Endothelial cell of umbilical vein (primary cell): ENCODE data around the gene MYH7. TPM values are rescaled to one million over a fixed set of nuclear protein-coding genes. Genes with fewer than 3 reads are reported as not detected.
"Not testable (repeated sequence)": the region's sequence is repeated elsewhere in the genome, so short reads cannot be mapped to it uniquely, and the experiment has no call there.

Experiments used
- BruUV-seq: library from RNA; stranded (reverse); fragments of 400-500 nt; replicated peaks from 2 replicates; lab custom pipeline; 2021; lab: Mats Ljungman, UMichigan
- CTCF ChIA-PET: fragments of 300-600, 350-600 bp; sonication (Branson Sonifier 250); formaldehyde crosslinking; loops from one replicate; lab custom pipeline; 2021; ENCODE audit warnings: antibody characterized with exemption, inconsistent platforms; lab: Charles Lee
- POLR2A ChIA-PET: fragments of 300-600, 350-600 bp; sonication (Branson Sonifier 250); formaldehyde crosslinking; loops from one replicate; lab custom pipeline; 2021; ENCODE audit warnings: antibody characterized with exemption, inconsistent platforms; lab: Charles Lee
- DNase-seq: peaks from one replicate; pipeline ENCODE4 v3.0.0-alpha.2; 2011; ENCODE audit warnings: low read depth, low spot score
- FAIRE-seq: peaks from 2 replicates; lab custom pipeline; 2011; peaks lifted over from hg19 to GRCh38; lab: Jason Lieb, UNC
- H2AFZ ChIP-seq: 2 replicates; pipeline ENCODE4 v1.6.0; 2012; ENCODE audit warnings: low read depth, low read length, control low read depth, inconsistent platforms
- H3K27ac ChIP-seq: 2 replicates; pipeline ENCODE4 v1.5.1; 2011; ENCODE audit warnings: low read depth, mild to moderate bottlenecking, control low read depth, low read length, moderate library complexity; ENCODE audit not compliant: insufficient read depth
- H3K27me3 ChIP-seq, 2 experiments: 2 replicates each; pipeline versions ENCODE4 v1.6.0 to v1.6.1; 2011; ENCODE audit warnings: low read length in 2 of 2, mixed read lengths in 1 of 2; ENCODE audit not compliant: control insufficient read depth in 2 of 2, insufficient read depth in 2 of 2
- H3K36me3 ChIP-seq, 2 experiments: 2 replicates in 1 of 2; 3 replicates in 1 of 2; pipeline ENCODE4 v1.5.1; 2011; ENCODE audit warnings: low read length in 2 of 2, mild to moderate bottlenecking in 1 of 2, moderate library complexity in 1 of 2; ENCODE audit not compliant: control insufficient read depth in 2 of 2, insufficient read depth in 2 of 2; ENCODE audit errors: extremely low read depth in 1 of 2
- H3K4me1 ChIP-seq: 3 replicates; pipeline ENCODE4 v1.5.1; 2011; ENCODE audit warnings: mild to moderate bottlenecking, low read length; ENCODE audit not compliant: control insufficient read depth, insufficient read depth; ENCODE audit errors: extremely low read depth
- H3K4me2 ChIP-seq: 2 replicates; pipeline ENCODE4 v1.6.1; 2011; ENCODE audit warnings: low read length, control low read depth, mixed read lengths; ENCODE audit not compliant: insufficient read depth
- H3K4me3 ChIP-seq, 3 experiments: fragments of 200-600 bp in 1 of 3; sonication (generic), shearing (Covaris generic) in 1 of 3; replicated peaks in 1 of 3; 2 replicates each; pipeline ENCODE4 v1.5.1; 2011 to 2016; ENCODE audit warnings: control low read depth in 3 of 3, low read length in 3 of 3, mild to moderate bottlenecking in 2 of 3, inconsistent platforms in 1 of 3, low read depth in 1 of 3, moderate library complexity in 1 of 3; ENCODE audit not compliant: insufficient read depth in 1 of 3
- H3K79me2 ChIP-seq: 2 replicates; pipeline ENCODE4 v1.6.0; 2012; ENCODE audit warnings: low read length, inconsistent platforms; ENCODE audit not compliant: control insufficient read depth, insufficient read depth
- H3K9ac ChIP-seq: replicated peaks from 2 replicates; pipeline ENCODE3; 2011; ENCODE audit warnings: low read length, control low read depth; ENCODE audit not compliant: insufficient read depth; ENCODE audit errors: extremely low read depth
- H3K9me1 ChIP-seq: replicated peaks from 3 replicates; pipeline ENCODE4 v1.6.0; 2011; ENCODE audit warnings: mild to moderate bottlenecking, low read length; ENCODE audit not compliant: control insufficient read depth, insufficient read depth; ENCODE audit errors: extremely low read depth
- H3K9me3 ChIP-seq: replicated peaks from 2 replicates; pipeline ENCODE4 v1.5.1; 2012; ENCODE audit warnings: low read length, inconsistent platforms; ENCODE audit not compliant: control insufficient read depth, insufficient read depth
- H4K20me1 ChIP-seq: replicated peaks from 2 replicates; pipeline ENCODE3; 2011; ENCODE audit warnings: mild to moderate bottlenecking, low read length; ENCODE audit not compliant: control insufficient read depth, insufficient read depth; ENCODE audit errors: extremely low read depth
- GATA2 ChIP-seq: IDR thresholded peaks from 2 replicates; pipeline ENCODE4 v1.7.0; 2011; ENCODE audit warnings: low read depth, mild to moderate bottlenecking, moderate library complexity, mixed read lengths, low read length; ENCODE audit not compliant: insufficient read length, insufficient read depth
- JUN ChIP-seq: IDR thresholded peaks from 2 replicates; pipeline ENCODE4 v1.6.1; 2011; ENCODE audit warnings: borderline replicate concordance, low read depth; ENCODE audit not compliant: insufficient read length, insufficient read depth
- dilution Hi-C: fragments of 300-500 bp; cut with MboI; formaldehyde crosslinking; loops from one replicate; pipeline ENCODE4 v1.15.0; 2019; ENCODE audit warnings: low sequenced_read_pairs; ENCODE audit not compliant: extremely low pct_ligation_motif_present
- intact Hi-C: fragments of 100-400 bp; cut with micrococcal nuclease; formaldehyde crosslinking; loops from one replicate; pipeline ENCODE4 v1.10.0; 2022
- polyA plus RNA-seq, 4 experiments: library from polyadenylated mRNA; depleted of rRNA in 3 of 4; stranded (reverse) in 3 of 4; unstranded in 1 of 4; fragments of >200 nt; gene quantifications; 2 replicates each; pipeline versions ENCODE4 v1.2.1 to v1.2.3, GENCODE V29; 2011 to 2012; ENCODE audit warnings: missing spikeins in 1 of 4
- total RNA-seq: library from RNA; stranded (reverse); gene quantifications from 2 replicates; pipeline ENCODE4 v1.2.3, GENCODE V29; 2021
- TF ChIP-seq, protein P1 (sequence below), 2 donors: IDR thresholded peaks; 1 replicate in 1 of 2; 2 replicates in 1 of 2; pipeline ENCODE4 v1.5.1; 2011; ENCODE audit warnings: low read length in 2 of 2, mild to moderate bottlenecking in 2 of 2, moderate library complexity in 2 of 2, control low read depth in 1 of 2, inconsistent platforms in 1 of 2, low read depth in 1 of 2; ENCODE audit not compliant: insufficient read depth in 1 of 2; ENCODE audit errors: extremely low read depth in 1 of 2

MYH7 gene
- total and polyA plus RNA-seq, 2 donors (not counting 3 experiments of a cell fraction or from before 2014, with no cell fraction given): not detected

GRCh38 chr14:23457587-23458445, 22.4 kb upstream of the MYH7 start:
- intact Hi-C loops (loop anchor here (1.0 to 2.0 kb wide), 2 partner anchors 130 to 193 kb away; no protein-coding TSS in a partner anchor), dilution Hi-C loops (no loop called here)
- Histone ChIP-seq H3K9ac (no peak overlapping the region), H3K4me3 (no peak overlapping the region), H3K4me2 (no peak overlapping the region), H3K27ac (no peak overlapping the region), H4K20me1 (no peaks in the 10 kb centered on the region), H3K9me3 (no peaks in the 10 kb centered on the region), H3K9me1 (no peaks in the 10 kb centered on the region), H3K27me3 (peaks cover 8 to 12% of the 10 kb centered on the region in 2 experiments), H3K36me3 (no peaks in the 10 kb centered on the region), H2AFZ (no peak overlapping the region), H3K79me2 (no peaks in the 10 kb centered on the region), H3K4me1 (no peaks in the 10 kb centered on the region)
- POLR2A ChIA-PET: no interaction called here
- CTCF ChIA-PET: interaction anchor here (0.6 kb wide), 1 partner anchor 103 kb away, joined by 3 read pairs; no protein-coding TSS in a partner anchor
- FAIRE-seq: no peak
- TF ChIP-seq GATA2 (no peak), JUN (no peak)
- no peak for DNase-seq
- BruUV-seq: no TSS peak

- H3K27ac ChIP-seq, H3K4me3 ChIP-seq, DNase-seq, POLR2A ChIA-PET, H3K36me3 ChIP-seq, H4K20me1 ChIP-seq, H3K9me3 ChIP-seq, H3K9ac ChIP-seq, FAIRE-seq, H3K4me1 ChIP-seq, H2AFZ ChIP-seq, H3K4me2 ChIP-seq, BruUV-seq, dilution Hi-C loops, H3K9me1 ChIP-seq, H3K79me2 ChIP-seq: not testable (repeated sequence)
- intact Hi-C loops: loop anchor here (1.0 to 2.0 kb wide), 2 partner anchors 129 to 192 kb away; no protein-coding TSS in a partner anchor
- CTCF ChIA-PET: interaction anchor here (0.6 to 1.3 kb wide), 6 partner anchors 10 to 230 kb away, joined by 3 to 5 read pairs (median 4); no protein-coding TSS in a partner anchor
- H3K27me3 ChIP-seq: peaks cover 8 to 17% of the 10 kb centered on the region in 2 experiments
- TF ChIP-seq, protein P1, sequence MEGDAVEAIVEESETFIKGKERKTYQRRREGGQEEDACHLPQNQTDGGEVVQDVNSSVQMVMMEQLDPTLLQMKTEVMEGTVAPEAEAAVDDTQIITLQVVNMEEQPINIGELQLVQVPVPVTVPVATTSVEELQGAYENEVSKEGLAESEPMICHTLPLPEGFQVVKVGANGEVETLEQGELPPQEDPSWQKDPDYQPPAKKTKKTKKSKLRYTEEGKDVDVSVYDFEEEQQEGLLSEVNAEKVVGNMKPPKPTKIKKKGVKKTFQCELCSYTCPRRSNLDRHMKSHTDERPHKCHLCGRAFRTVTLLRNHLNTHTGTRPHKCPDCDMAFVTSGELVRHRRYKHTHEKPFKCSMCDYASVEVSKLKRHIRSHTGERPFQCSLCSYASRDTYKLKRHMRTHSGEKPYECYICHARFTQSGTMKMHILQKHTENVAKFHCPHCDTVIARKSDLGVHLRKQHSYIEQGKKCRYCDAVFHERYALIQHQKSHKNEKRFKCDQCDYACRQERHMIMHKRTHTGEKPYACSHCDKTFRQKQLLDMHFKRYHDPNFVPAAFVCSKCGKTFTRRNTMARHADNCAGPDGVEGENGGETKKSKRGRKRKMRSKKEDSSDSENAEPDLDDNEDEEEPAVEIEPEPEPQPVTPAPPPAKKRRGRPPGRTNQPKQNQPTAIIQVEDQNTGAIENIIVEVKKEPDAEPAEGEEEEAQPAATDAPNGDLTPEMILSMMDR (IDR thresholded peaks at IDR 0.05; ENCODE audit: extremely low read depth in 1 of 2, insufficient read depth in 1 of 2, low read depth in 1 of 2, low read length in 2 of 2): peak in 1 of 2 donors; percentile 5
Observed at GRCh38 chr14:23456883-23457586, 21.6 kb upstream of the MYH7 start.
